Peyer's patch (tissue), 4 donors: ENCODE data around the gene RESP18.

Experiments used
- POLR2A ChIP-seq, 2 donors: fragments of 450-650 bp; IDR thresholded peaks; one replicate each; pipeline ENCODE4 v1.5.1; 2017; ENCODE audit warnings: antibody characterized with exemption in 2 of 2, mild to moderate bottlenecking in 2 of 2, moderate library complexity in 2 of 2
- TF ChIP-seq, protein P1 (sequence below), 6 experiments: fragments of 450-650 bp in 4 of 6; fragments of 200-600 bp in 2 of 6; sonication (generic) in 1 of 6; IDR thresholded peaks; one replicate each; pipeline ENCODE4 v1.5.1; 2017 to 2019; ENCODE audit warnings: antibody characterized with exemption in 6 of 6, mild to moderate bottlenecking in 3 of 6, moderate library complexity in 1 of 6

DNA sequence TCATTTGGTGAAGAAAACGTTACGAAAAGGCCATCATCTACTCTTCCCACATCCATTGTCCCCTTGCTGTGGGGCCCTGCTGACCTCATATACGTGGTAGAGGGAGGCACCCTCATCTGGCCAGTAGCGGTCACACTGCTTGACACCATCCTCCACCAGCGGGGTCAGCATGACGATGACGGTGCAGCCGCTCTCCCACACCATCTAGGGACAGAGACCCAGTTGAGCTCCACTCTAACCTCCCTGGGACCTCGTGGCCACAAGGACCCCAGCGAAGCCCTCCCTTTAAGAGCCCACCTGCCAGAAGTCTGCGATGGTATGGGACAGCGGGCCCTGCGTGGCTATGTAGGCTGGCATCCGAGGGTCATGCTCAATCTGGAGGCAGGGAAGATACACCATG lies 36.4 kb downstream of the RESP18 start:
- TF ChIP-seq, protein P1, sequence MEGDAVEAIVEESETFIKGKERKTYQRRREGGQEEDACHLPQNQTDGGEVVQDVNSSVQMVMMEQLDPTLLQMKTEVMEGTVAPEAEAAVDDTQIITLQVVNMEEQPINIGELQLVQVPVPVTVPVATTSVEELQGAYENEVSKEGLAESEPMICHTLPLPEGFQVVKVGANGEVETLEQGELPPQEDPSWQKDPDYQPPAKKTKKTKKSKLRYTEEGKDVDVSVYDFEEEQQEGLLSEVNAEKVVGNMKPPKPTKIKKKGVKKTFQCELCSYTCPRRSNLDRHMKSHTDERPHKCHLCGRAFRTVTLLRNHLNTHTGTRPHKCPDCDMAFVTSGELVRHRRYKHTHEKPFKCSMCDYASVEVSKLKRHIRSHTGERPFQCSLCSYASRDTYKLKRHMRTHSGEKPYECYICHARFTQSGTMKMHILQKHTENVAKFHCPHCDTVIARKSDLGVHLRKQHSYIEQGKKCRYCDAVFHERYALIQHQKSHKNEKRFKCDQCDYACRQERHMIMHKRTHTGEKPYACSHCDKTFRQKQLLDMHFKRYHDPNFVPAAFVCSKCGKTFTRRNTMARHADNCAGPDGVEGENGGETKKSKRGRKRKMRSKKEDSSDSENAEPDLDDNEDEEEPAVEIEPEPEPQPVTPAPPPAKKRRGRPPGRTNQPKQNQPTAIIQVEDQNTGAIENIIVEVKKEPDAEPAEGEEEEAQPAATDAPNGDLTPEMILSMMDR (IDR thresholded peaks at IDR 0.05), result no peak
- TF ChIP-seq POLR2A (IDR thresholded peaks at IDR 0.05), result no peak
